ENCODE measurements around the gene SHB. TPM values are rescaled to one million over a fixed set of nuclear protein-coding genes. Genes with fewer than 3 reads are reported as not detected.

SHB gene
- total and polyA plus RNA-seq, 2 donors (not counting 3 experiments of a cell fraction or from before 2014, with no cell fraction given), result 13.4 to 24.9 TPM

- TF ChIP-seq GATA2 (IDR thresholded peaks at IDR 0.05; ENCODE audit: insufficient read depth, insufficient read length, low read depth, low read length) (no peak), EZH2 (IDR thresholded peaks at IDR 0.05; ENCODE audit: borderline replicate concordance, low read depth, low read length, severe bottlenecking) (no peak), FOS (IDR thresholded peaks at IDR 0.05; ENCODE audit: borderline replicate concordance, insufficient read depth, low read length) (no peak), MYC (IDR thresholded peaks at IDR 0.05; ENCODE audit: low read depth, low read length) (no peak), JUN (IDR thresholded peaks at IDR 0.05; ENCODE audit: borderline replicate concordance, insufficient read depth, insufficient read length, low read depth) (no peak), POLR2AphosphoS5 (IDR thresholded peaks at IDR 0.05; ENCODE audit: insufficient read depth, low read depth, low read length) (no peak), CTCF (IDR thresholded peaks at IDR 0.05; ENCODE audit: extremely low read depth in 1 of 2, insufficient read depth in 1 of 2, low read depth in 1 of 2, low read length in 2 of 2) (no peak), POLR2A (IDR thresholded peaks at IDR 0.05; ENCODE audit: low read depth, low read length) (no peak)
- TF ChIP-seq, protein P1, sequence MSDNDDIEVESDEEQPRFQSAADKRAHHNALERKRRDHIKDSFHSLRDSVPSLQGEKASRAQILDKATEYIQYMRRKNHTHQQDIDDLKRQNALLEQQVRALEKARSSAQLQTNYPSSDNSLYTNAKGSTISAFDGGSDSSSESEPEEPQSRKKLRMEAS (IDR thresholded peaks at IDR 0.05; ENCODE audit: insufficient read depth, insufficient read length), result no peak
- no peaks in the 10 kb centered on the region for H4K20me1 ChIP-seq (replicated peaks; ENCODE audit: control insufficient read depth, extremely low read depth, insufficient read depth, low read length)
- CTCF ChIA-PET, result interaction anchor here (0.9 to 3.9 kb wide), 7 partner anchors 16 to 151 kb away, joined by 3 to 23 read pairs (median 7); partner anchors contain the start of gene SHB
- FAIRE-seq (no peak), DNase-seq (ENCODE audit: low read depth, low spot score) (no peak)
- H3K27me3 ChIP-seq (ENCODE audit: control insufficient read depth in 2 of 2, insufficient read depth in 2 of 2, low read length in 2 of 2), result no peaks in the 10 kb centered on the region
- POLR2A ChIA-PET, result interaction anchor here (0.6 to 0.7 kb wide), 3 partner anchors 12 to 467 kb away, joined by 3 to 4 read pairs (median 3); no protein-coding TSS in a partner anchor
- dilution Hi-C loops (cut with MboI; ENCODE audit: extremely low pct_ligation_motif_present, low sequenced_read_pairs), result no loop called here
- no peak overlapping the region for H3K9ac ChIP-seq (replicated peaks; ENCODE audit: extremely low read depth, insufficient read depth, low read length)
- no peaks in the 10 kb centered on the region for H3K9me3 ChIP-seq (replicated peaks; ENCODE audit: control insufficient read depth, insufficient read depth, low read length)
- H3K9me1 ChIP-seq (replicated peaks; ENCODE audit: control insufficient read depth, extremely low read depth, insufficient read depth, low read length), result no peaks in the 10 kb centered on the region
- no peak overlapping the region for H2AFZ ChIP-seq (ENCODE audit: low read depth, low read length)
- H3K27ac ChIP-seq (ENCODE audit: insufficient read depth, low read depth, low read length), result peak overlapping the region; percentile 77
- peaks cover 2% of the 10 kb centered on the region for H3K79me2 ChIP-seq (ENCODE audit: control insufficient read depth, insufficient read depth, low read length)
- BruUV-seq (replicated peaks), result no TSS peak
- H3K4me2 ChIP-seq (ENCODE audit: insufficient read depth, low read length), result no peak overlapping the region
- no peaks in the 10 kb centered on the region for H3K36me3 ChIP-seq (ENCODE audit: control insufficient read depth in 2 of 2, extremely low read depth in 1 of 2, insufficient read depth in 2 of 2, low read length in 2 of 2)
- H3K4me1 ChIP-seq (ENCODE audit: control insufficient read depth, extremely low read depth, insufficient read depth, low read length), result peaks cover 35% of the 10 kb centered on the region
- no peak overlapping the region for H3K4me3 ChIP-seq (replicated peaks in 1 of 3; ENCODE audit: insufficient read depth in 1 of 3, low read depth in 1 of 3, low read length in 3 of 3)
- intact Hi-C loops (cut with micrococcal nuclease), result no loop called here
Measured at GRCh38 chr9:37936965-37937364, 132.1 kb downstream of the SHB start.

All from endothelial cell of umbilical vein (primary cell).